HG03432 (cell line): ENCODE results near the gene STK4.
"Not testable (repeated sequence)": the region's sequence is repeated elsewhere in the genome, so short reads cannot be mapped to it uniquely, and the experiment has no call there.

Source experiments
- ATAC-seq: cut with Tn5 transposase; IDR thresholded peaks from one replicate; pipeline ENCODE4 v1.9.1; 2021; ENCODE audit warnings: mild to moderate bottlenecking, moderate library complexity; ENCODE audit not compliant: unreplicated experiment

Gene STK4

DNA sequence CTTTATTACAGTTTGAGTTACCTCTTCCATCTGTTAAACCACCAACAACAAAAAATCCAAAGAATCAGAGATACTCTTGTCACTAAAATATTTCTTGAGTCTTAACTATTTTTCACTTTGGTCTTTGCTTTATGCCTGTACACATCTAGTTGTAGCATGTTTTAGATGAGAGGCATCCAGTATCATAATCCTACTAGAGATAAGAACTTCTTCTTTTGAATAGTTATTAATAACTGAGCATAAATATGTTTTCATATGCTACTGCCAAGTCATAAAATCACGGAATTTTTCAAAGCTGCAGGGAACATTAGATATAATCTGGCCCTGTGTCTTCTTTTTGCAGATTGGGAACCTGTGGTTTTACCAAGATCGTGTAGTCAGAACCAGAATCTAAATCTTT lies 55.3 kb downstream of the STK4 start:
- no peak for ATAC-seq

GRCh38 chr20:45023140-45023539 lies 56.8 kb downstream of the STK4 start:
- not testable (repeated sequence) for ATAC-seq

DNA sequence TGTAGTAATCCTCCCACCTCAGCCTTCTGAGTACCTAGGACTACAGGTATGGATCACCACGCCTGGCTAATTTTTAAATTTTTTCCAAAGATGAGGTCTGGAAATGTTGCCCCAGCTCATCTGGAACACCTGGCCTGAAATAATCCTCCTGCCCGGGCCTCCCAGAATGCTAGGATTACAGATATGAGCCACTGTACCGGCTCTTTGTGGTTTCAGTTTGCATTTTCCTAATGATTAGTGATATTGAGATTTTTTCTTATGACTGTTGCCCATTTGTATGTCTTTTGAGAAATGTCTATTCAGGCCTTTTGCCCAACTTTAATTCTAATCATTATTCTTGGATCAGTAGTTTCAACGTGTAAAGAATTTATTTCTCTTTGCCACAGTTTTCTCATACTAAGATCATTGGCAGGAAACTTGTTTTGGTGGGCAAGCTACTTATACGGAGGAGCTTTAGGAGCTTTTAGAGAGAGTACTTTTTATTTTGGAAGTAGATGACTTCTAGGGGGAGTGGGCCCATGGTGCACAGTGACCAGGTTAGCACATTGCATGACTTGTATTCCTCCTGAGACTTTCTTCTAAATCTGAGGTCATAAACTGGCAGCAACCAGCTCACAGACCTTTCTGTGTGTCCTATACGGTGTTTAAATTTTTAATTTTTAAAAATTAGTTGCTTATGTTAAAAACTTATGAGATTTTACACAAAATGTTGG lies 62.3 kb downstream of the STK4 start:
- no peak for ATAC-seq

DNA sequence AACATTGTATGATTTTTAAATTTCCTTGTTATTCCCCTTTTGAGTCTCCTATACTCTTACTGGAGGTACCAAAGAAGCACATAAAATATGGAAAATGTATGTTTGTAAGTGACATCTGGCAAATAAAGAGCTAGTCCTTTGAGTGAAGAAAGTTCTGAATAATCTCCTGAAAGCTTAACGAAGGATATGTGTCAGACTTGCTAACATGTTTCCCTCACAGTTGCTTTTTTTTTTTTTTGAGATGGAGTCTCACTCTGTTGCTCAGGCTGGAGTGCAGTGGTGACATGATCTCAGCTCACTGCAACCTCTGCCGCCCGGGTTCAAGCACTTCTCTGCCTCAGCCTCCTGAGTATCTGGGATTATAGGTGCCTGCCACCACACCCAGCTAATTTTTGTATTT lies 63.6 kb downstream of the STK4 start:
- ATAC-seq = no peak

DNA sequence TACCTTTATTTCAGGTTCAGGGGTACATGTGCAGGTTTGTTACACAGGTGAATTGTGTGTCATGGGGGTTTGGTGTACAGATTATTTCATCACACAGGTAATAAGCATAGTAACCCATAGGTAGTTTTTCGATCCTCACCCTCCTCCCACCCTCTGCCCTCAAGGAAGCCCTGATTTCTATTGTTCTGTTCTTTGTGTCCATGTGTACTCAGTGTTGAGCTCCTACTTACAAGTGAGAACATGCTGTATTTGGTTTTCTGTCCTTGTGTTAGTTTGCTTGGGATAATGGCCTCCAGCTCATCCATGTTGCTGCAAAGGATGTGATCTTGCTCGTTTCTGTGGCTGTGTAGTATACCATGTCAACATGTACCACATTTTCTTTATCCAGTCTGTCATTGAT lies 66.0 kb downstream of the STK4 start:
- no peak for ATAC-seq

GRCh38 chr20:45032781-45033180 lies 66.5 kb downstream of the STK4 start:
- ATAC-seq = no peak

- ATAC-seq = no peak
Measured at GRCh38 chr20:45034436-45034835, 68.1 kb downstream of the STK4 start.

DNA sequence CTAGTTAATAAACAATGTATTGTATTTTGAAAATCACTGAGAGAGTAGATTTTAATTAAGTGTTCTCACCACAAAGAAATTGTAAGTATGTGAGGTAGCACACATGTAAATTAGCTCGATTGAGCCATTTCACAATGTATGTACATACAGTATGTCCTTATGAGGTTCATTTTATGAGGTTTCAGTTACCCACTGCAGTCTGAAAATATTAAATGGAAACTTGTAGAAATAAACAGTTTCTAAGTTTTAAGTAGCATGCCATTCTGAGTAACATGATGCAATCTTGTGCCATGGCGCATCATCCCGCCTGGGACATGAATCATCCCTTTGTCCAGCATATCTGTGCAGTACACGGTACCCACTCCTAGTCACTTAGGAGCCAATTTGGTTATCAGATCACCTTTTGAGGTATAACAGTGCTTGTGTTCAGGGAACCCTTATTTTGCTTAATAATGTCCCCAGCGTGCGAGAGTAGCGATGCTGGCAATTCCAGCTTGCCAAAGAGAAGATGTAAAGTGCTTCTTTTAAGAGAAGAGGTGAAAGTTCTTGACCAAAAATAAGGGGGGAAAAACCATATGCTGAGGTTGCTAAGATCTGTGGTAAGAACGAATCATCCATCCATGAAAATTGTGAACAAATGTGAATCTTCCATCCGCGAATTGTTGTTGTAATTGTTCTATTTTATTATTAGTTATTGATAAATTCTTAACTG lies 69.9 kb downstream of the STK4 start:
- ATAC-seq = no peak

GRCh38 chr20:45037050-45037449 lies 70.7 kb downstream of the STK4 start:
- no peak for ATAC-seq

GRCh38 chr20:45037635-45038034 lies 71.3 kb downstream of the STK4 start:
- no peak for ATAC-seq

GRCh38 chr20:45038745-45039474 lies 72.6 kb downstream of the STK4 start:
- ATAC-seq = no peak

DNA sequence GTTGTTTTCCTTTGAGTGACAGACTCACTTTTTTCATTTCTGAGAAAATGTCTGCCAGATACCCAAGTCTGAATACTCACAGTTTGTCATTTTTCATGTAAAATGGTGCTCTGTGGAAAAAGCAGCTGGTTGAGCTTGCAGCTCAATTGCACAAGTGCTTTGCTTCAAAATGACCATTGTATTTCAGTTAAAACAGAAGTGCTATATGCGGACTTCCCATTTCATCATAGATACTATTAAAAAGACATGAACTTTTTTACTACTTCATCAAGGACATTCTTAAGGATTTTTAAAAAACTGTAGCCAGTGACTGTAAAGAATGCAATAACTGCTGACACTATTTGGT lies 73.1 kb downstream of the STK4 start:
- no peak for ATAC-seq

GRCh38 chr20:45041464-45042337 lies 75.4 kb downstream of the STK4 start:
- ATAC-seq = no peak

- no peak for ATAC-seq
Measured at GRCh38 chr20:45042978-45043377, 76.7 kb downstream of the STK4 start.

DNA sequence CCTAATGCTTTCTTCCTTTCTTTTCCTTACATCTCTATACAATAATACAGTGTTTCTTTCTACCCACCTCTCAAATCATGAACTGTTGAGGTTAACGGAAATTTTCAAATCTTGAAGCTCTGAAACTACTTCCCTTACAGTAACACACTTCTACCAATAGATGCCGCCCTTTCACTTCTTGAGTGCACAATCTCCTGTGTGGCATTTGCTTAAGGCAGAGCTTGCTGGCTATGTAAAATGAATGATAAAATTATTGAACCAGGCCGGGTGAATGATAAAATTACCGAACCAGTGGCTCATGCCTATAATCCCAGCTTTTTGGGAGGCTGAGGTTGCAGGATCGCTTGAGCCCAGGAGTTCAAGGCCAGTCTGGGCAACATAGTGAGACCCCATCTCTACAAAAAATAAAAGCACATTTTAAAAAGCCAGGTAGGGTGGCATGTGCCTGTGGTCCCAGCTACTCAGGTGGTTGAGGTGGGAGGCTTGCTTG lies 77.8 kb downstream of the STK4 start:
- no peak for ATAC-seq

DNA sequence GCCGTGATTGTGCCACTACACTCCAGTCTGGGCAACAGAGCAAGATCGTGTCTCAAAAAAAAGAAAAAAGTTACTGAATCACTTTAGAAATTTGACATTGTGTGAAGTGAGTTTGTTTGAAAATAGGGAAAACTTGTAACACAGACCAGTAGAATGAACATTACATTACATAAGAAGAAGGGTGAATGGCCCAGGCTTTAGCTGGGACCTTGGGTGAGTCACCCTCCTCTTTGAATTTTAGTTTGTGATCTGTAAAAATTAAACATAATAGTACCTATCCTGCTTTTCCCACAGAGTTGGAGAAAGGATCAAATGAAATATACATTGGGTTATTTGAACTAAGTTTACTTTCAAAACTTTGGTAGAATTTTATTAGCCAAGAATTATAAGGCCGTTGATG lies 78.3 kb downstream of the STK4 start:
- no peak for ATAC-seq

GRCh38 chr20:45047581-45048119 lies 81.3 kb downstream of the STK4 start:
- no peak for ATAC-seq

- no peak for ATAC-seq
Measured at GRCh38 chr20:45049438-45049837, 83.1 kb downstream of the STK4 start.

- ATAC-seq = no peak
Measured at GRCh38 chr20:45049904-45050471, 83.7 kb downstream of the STK4 start.
